Kidney epithelial cell (primary cell): ENCODE measurements around the gene FLOT2. TPM values are rescaled to one million over a fixed set of nuclear protein-coding genes. Genes with fewer than 3 reads are reported as not detected.

ENCODE experiments used
- DNase-seq: peaks from one replicate; pipeline ENCODE4 v3.0.0-alpha.2; 2010; ENCODE audit warnings: low read depth
- H3K27me3 ChIP-seq: 2 replicates; pipeline ENCODE4 v1.6.0; 2011; ENCODE audit warnings: low read length; ENCODE audit not compliant: control insufficient read depth, insufficient read depth
- H3K36me3 ChIP-seq: 2 replicates; pipeline ENCODE4 v1.5.1; 2011; ENCODE audit warnings: low read length; ENCODE audit not compliant: control insufficient read depth, insufficient read depth
- H3K4me3 ChIP-seq: 2 replicates; pipeline ENCODE4 v1.5.1; 2011; ENCODE audit warnings: low read depth, mild to moderate bottlenecking, control low read depth, low read length
- total RNA-seq: library from RNA; depleted of rRNA; stranded (reverse); fragments of >200 nt; gene quantifications from 2 replicates; pipeline ENCODE4 v1.2.3, GENCODE V29; 2015
- TF ChIP-seq, protein P1 (sequence below): IDR thresholded peaks from 2 replicates; pipeline ENCODE4 v1.5.1; 2011; ENCODE audit warnings: mild to moderate bottlenecking, moderate library complexity, low read length, control low read depth, inconsistent platforms; ENCODE audit not compliant: insufficient read depth, poor library complexity, severe bottlenecking

FLOT2 gene
- total RNA-seq, 1 donor from 2014 or later = 55.5 TPM

DNA sequence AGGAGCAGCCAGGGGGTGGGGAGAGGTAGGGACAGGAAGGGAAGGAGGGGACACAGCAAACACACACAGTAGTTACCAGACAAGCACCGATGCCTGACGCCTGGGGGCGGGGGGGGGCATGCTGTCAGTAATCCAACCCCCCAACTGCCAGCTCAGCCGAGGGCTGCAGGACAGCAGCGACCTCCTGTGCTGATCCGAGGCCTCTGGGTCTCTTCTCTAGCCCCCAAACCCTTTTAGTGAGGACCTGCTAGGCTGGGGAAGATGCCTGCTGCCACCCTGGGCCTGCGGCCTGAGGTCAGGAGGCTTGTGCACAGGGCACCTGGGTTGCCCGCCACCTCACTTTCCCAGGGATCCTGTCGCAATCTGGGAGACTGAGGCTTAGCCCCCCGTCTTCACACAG lies 11.6 kb downstream of the FLOT2 start:
- TF ChIP-seq, protein P1, sequence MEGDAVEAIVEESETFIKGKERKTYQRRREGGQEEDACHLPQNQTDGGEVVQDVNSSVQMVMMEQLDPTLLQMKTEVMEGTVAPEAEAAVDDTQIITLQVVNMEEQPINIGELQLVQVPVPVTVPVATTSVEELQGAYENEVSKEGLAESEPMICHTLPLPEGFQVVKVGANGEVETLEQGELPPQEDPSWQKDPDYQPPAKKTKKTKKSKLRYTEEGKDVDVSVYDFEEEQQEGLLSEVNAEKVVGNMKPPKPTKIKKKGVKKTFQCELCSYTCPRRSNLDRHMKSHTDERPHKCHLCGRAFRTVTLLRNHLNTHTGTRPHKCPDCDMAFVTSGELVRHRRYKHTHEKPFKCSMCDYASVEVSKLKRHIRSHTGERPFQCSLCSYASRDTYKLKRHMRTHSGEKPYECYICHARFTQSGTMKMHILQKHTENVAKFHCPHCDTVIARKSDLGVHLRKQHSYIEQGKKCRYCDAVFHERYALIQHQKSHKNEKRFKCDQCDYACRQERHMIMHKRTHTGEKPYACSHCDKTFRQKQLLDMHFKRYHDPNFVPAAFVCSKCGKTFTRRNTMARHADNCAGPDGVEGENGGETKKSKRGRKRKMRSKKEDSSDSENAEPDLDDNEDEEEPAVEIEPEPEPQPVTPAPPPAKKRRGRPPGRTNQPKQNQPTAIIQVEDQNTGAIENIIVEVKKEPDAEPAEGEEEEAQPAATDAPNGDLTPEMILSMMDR = no peak

DNA sequence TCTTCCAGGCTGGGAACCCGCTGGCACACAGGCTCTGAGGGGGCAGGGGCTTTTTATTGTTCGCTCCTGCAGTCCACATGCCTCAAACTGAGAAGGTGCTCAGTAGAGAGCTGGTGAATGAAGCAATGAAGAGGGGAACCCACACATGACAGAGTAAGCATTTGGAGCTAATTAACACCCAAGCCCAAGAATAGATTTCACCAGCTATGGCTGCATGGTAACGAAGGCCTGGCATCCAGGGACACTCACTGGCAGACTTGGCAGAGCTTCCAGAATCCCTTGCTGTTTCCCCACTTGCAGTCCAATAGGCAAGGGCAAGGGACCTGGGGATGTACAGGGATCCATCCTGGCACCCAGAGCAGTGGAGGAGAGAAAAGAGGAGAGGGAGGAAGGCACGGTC lies 12.2 kb downstream of the FLOT2 start:
- no peak for DNase-seq
- H3K36me3 ChIP-seq = peaks cover 1% of the 10 kb centered on the region
- TF ChIP-seq, protein P1 = no peak
- H3K4me3 ChIP-seq = no peak overlapping the region
- H3K27me3 ChIP-seq = no peaks in the 10 kb centered on the region

More for the DNA sequence above, 11.6 kb downstream of the FLOT2 start:
- Histone ChIP-seq H3K4me3 (no peak overlapping the region), H3K27me3 (no peaks in the 10 kb centered on the region), H3K36me3 (no peaks in the 10 kb centered on the region)
- DNase-seq = no peak

DNA sequence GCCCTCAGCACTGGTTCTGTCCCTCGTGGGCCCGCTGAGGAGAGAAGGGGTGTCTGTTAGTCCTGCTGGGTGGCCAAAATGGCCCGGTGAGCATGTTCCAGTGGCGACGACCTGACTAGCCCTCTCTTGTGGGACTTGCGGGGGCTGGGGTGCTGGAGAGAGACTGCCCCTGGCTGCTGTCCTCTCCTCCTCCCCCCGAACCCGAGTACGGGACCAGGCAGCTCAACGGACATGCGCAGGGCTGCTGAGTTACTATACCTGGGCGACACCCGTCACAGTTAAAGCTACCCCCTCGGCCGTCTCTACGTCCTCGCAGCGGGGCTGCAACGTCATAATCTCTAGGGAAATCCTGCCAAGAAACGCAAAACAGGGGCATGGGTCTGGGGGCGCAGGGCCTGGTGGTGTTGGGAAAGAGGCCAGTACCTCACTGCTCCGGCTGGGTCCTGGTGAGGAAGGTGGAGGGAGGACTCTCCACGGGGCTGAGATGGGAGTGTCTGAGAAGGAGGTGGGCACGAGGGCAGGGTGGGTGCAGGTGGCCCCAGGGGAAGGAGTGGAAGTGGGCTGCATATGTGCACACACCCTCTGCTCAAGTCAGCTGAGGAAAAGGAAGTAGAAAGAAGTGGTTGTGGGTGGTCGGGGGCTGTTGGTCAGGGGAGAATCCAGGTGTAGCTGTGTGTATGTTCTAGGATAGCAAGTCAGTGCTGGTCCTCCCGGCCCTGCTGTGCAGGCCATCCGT lies 13.4 kb downstream of the FLOT2 start:
- no peak for DNase-seq
- TF ChIP-seq, protein P1 = no peak
- H3K36me3 ChIP-seq = peaks cover 1% of the 10 kb centered on the region
- no peak overlapping the region for H3K4me3 ChIP-seq
- no peaks in the 10 kb centered on the region for H3K27me3 ChIP-seq

DNA sequence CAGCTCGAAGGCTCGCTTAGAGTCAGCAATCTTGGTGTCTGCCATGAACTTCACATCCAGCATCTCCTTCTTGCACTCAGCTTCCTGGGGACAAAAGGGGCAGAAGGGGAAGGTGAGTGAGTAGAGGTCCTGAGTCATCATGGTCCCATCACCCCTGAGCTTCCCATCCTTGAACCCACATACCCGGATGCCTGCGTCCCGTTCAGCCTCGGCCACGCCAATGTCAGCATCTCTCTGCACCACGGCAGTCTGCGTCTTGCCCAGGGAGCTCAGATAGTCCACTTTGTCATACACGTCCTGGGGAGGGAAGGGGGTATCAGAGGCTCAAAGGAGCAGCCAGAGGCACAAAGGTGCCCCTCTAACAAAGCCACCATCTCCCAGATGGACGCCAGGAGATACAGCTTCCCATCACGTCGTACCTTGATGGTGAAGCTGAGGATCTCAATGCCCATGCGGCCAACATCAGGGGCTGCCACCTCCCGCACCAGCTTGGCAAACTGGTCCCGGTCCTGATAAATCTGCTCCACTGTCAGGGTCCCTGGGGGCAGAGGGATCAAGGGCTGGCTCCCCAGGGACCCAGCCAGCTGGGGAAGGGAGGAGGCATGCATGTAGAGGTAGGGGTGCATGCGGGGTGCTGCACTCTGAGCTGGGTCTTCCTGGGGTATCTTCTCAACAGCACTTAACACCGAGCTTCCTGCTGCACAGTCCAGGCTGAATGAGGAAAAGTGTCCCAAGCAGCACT lies 15.2 kb downstream of the FLOT2 start:
- H3K36me3 ChIP-seq = peaks cover 1% of the 10 kb centered on the region
- TF ChIP-seq, protein P1 = no peak

DNA sequence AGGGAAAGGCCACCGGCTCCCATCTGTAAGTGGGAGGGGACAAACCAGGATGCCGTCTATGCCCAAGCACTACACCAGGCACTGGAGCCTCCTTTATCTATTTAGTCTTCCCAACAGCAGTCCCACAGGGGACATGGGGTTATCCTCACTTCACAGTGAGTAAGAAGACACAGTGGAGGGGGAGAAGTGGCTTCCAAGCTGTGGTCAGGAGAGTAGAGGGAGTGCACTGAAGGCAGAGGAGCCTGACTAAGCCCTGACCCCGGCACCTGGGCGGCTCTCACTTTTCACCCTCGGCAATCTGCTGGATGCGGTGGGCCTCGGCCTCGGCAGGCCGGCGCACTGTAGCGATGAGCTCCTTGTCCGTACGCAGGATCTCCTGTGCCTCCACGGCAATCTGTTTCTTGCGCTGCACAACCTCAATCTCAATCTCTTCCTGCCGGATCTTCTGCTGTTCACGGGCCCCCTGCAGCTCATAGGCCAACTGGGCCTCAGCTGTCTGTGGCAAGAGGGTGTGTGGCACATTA lies 15.9 kb downstream of the FLOT2 start:
- no peak for DNase-seq
- TF ChIP-seq, protein P1 = no peak
- Histone ChIP-seq H3K36me3 (peaks cover 1% of the 10 kb centered on the region), H3K27me3 (no peaks in the 10 kb centered on the region), H3K4me3 (no peak overlapping the region)

More for the DNA sequence above, 15.2 kb downstream of the FLOT2 start:
- H3K4me3 ChIP-seq = no peak overlapping the region
- no peaks in the 10 kb centered on the region for H3K27me3 ChIP-seq
- DNase-seq = no peak
